Osteocyte (in vitro differentiated cells): ENCODE measurements around the gene CCDC186. TPM values are rescaled to one million over a fixed set of nuclear protein-coding genes. Genes with fewer than 3 reads are reported as not detected.

Experiments used
- DNase-seq: peaks from one replicate; pipeline ENCODE4 v3.0.0; 2021; ENCODE audit warnings: mixed read lengths; ENCODE audit not compliant: unreplicated experiment; ENCODE audit errors: extremely low spot score
- H3K27ac Mint-ChIP-seq: one replicate; pipeline ENCODE4 v1.8.0; 2021; ENCODE audit warnings: mild to moderate bottlenecking, mixed read lengths; ENCODE audit not compliant: unreplicated experiment
- H3K27me3 Mint-ChIP-seq: one replicate; pipeline ENCODE4 v1.8.0; 2021; ENCODE audit warnings: mixed read lengths; ENCODE audit not compliant: unreplicated experiment
- H3K36me3 Mint-ChIP-seq: one replicate; pipeline ENCODE4 v1.8.0; 2021; ENCODE audit warnings: mixed read lengths; ENCODE audit not compliant: unreplicated experiment
- H3K4me1 Mint-ChIP-seq: one replicate; pipeline ENCODE4 v1.8.0; 2021; ENCODE audit warnings: mixed read lengths; ENCODE audit not compliant: unreplicated experiment
- H3K4me3 Mint-ChIP-seq: one replicate; pipeline ENCODE4 v1.8.0; 2021; ENCODE audit warnings: mild to moderate bottlenecking, moderate library complexity, mixed read lengths; ENCODE audit not compliant: unreplicated experiment
- H3K9me3 Mint-ChIP-seq: one replicate; pipeline ENCODE4 v1.8.0; 2021; ENCODE audit warnings: mixed read lengths; ENCODE audit not compliant: unreplicated experiment
- CTCF ChIP-seq: fragments of 200-600 bp; sonication (generic); IDR thresholded peaks from 2 replicates; pipeline ENCODE4 v1.5.0; 2021; ENCODE audit warnings: antibody characterized with exemption, mild to moderate bottlenecking, moderate library complexity
- total RNA-seq: library from RNA; stranded (reverse); gene quantifications from 2 replicates; pipeline ENCODE4 v1.2.1, GENCODE V29; 2021

The CCDC186 gene
- total RNA-seq, 1 donor from 2014 or later, result 23.8 TPM

- H3K27me3 Mint-ChIP-seq, result peaks cover 61% of the 10 kb centered on the region
- H3K27ac Mint-ChIP-seq, result no peak overlapping the region
- H3K9me3 Mint-ChIP-seq, result no peaks in the 10 kb centered on the region
- no peak overlapping the region for H3K4me3 Mint-ChIP-seq
- no peak for DNase-seq
- H3K4me1 Mint-ChIP-seq, result no peaks in the 10 kb centered on the region
- no peaks in the 10 kb centered on the region for H3K36me3 Mint-ChIP-seq
- TF ChIP-seq CTCF, result no peak
Observed at GRCh38 chr10:114212153-114212552, 38.1 kb upstream of the CCDC186 start.

- H3K4me3 Mint-ChIP-seq, result no peak overlapping the region
- no peak for TF ChIP-seq CTCF
- no peaks in the 10 kb centered on the region for H3K36me3 Mint-ChIP-seq
- H3K4me1 Mint-ChIP-seq, result no peaks in the 10 kb centered on the region
- DNase-seq, result no peak
- H3K27me3 Mint-ChIP-seq, result peaks cover 51% of the 10 kb centered on the region
- H3K9me3 Mint-ChIP-seq, result no peaks in the 10 kb centered on the region
- no peak overlapping the region for H3K27ac Mint-ChIP-seq
Observed at GRCh38 chr10:114208351-114208750, 34.3 kb upstream of the CCDC186 start.

- Mint-ChIP-seq H3K9me3 (no peaks in the 10 kb centered on the region), H3K27me3 (peaks cover 52% of the 10 kb centered on the region), H3K27ac (no peak overlapping the region), H3K36me3 (no peaks in the 10 kb centered on the region), H3K4me1 (no peaks in the 10 kb centered on the region), H3K4me3 (no peak overlapping the region)
- TF ChIP-seq CTCF, result no peak
- no peak for DNase-seq
Observed at GRCh38 chr10:114207349-114207748, 33.3 kb upstream of the CCDC186 start.

- H3K9me3 Mint-ChIP-seq, result no peaks in the 10 kb centered on the region
- peaks cover 51% of the 10 kb centered on the region for H3K27me3 Mint-ChIP-seq
- no peaks in the 10 kb centered on the region for H3K36me3 Mint-ChIP-seq
- no peaks in the 10 kb centered on the region for H3K4me1 Mint-ChIP-seq
- no peak overlapping the region for H3K27ac Mint-ChIP-seq
- DNase-seq, result no peak
- no peak for TF ChIP-seq CTCF
- H3K4me3 Mint-ChIP-seq, result no peak overlapping the region
Observed at GRCh38 chr10:114206902-114207301, 32.9 kb upstream of the CCDC186 start.

GRCh38 chr10:114202812-114203211, 28.8 kb upstream of the CCDC186 start:
- no peak for DNase-seq
- no peaks in the 10 kb centered on the region for H3K4me1 Mint-ChIP-seq
- peaks cover 59% of the 10 kb centered on the region for H3K27me3 Mint-ChIP-seq
- no peak overlapping the region for H3K27ac Mint-ChIP-seq
- H3K9me3 Mint-ChIP-seq, result no peaks in the 10 kb centered on the region
- TF ChIP-seq CTCF, result no peak
- H3K4me3 Mint-ChIP-seq, result no peak overlapping the region
- no peaks in the 10 kb centered on the region for H3K36me3 Mint-ChIP-seq
